Left ventricle myocardium superior (tissue), 1 donor: ENCODE results near the gene ST8SIA3. TPM values are rescaled to one million over a fixed set of nuclear protein-coding genes. Genes with fewer than 3 reads are reported as not detected.
"Not testable (repeated sequence)": the region's sequence is repeated elsewhere in the genome, so short reads cannot be mapped to it uniquely, and the experiment has no call there.

ENCODE experiments used
- ATAC-seq: fragments of 200-7000 bp; cut with Tn5 transposase; one replicate; pipeline ENCODE4 v1.9.1; 2020; ENCODE audit warnings: mild to moderate bottlenecking, moderate library complexity
- DNase-seq: peaks from one replicate; pipeline ENCODE4 v3.0.0-alpha.2; 2020
- intact Hi-C: fragments of 100-400 bp; cut with micrococcal nuclease; formaldehyde crosslinking; loops from one replicate; pipeline ENCODE4 v1.11.0; 2022
- total RNA-seq: library from RNA; stranded (reverse); fragmentation: NEBNext Ultra II Directional; extraction: Animal tissue kit (Norgen Biotek cat#: 25700); gene quantifications from one replicate; pipeline ENCODE4 v1.2.1, GENCODE V29; 2021
- donor health status: DM: no; HTN: yes; CAD: no; lungs with severe emphysema.

ST8SIA3 gene
- total RNA-seq, 1 donor from 2014 or later: not detected

GRCh38 chr18:57359433-57359832, 7.1 kb downstream of the ST8SIA3 start:
- ATAC-seq: no peak

GRCh38 chr18:57362714-57363113, 10.4 kb downstream of the ST8SIA3 start:
- intact Hi-C loops: no loop called here
- DNase-seq (no peak), ATAC-seq (no peak)

More at GRCh38 chr18:57359433-57359832, 7.1 kb downstream of the ST8SIA3 start:
- intact Hi-C loops: no loop called here
- no peak for DNase-seq

GRCh38 chr18:57364460-57364859, 12.1 kb downstream of the ST8SIA3 start:
- intact Hi-C loops: no loop called here
- DNase-seq (no peak), ATAC-seq (no peak)

GRCh38 chr18:57366528-57367081, 14.2 kb downstream of the ST8SIA3 start:
- no peak for ATAC-seq
- DNase-seq: no peak
- intact Hi-C loops: no loop called here

- intact Hi-C loops: no loop called here
- no peak for DNase-seq
- no peak for ATAC-seq
These were observed 20.1 kb downstream of the ST8SIA3 start for GRCh38 chr18:57372444-57372843.

GRCh38 chr18:57373017-57373416, 20.7 kb downstream of the ST8SIA3 start:
- ATAC-seq (no peak), DNase-seq (no peak)
- intact Hi-C loops: no loop called here

- ATAC-seq: no peak
These were observed 24.1 kb downstream of the ST8SIA3 start for GRCh38 chr18:57376503-57376902.

GRCh38 chr18:57389271-57389670, 36.9 kb downstream of the ST8SIA3 start:
- intact Hi-C loops: no loop called here
- ATAC-seq (no peak), DNase-seq (no peak)

More at GRCh38 chr18:57376503-57376902, 24.1 kb downstream of the ST8SIA3 start:
- intact Hi-C loops: no loop called here
- no peak for DNase-seq

- ATAC-seq (no peak), DNase-seq (no peak)
- intact Hi-C loops: no loop called here
These were observed 37.7 kb downstream of the ST8SIA3 start for GRCh38 chr18:57390044-57390443.

- DNase-seq, ATAC-seq, intact Hi-C loops: not testable (repeated sequence)
These were observed 42.4 kb downstream of the ST8SIA3 start for GRCh38 chr18:57394749-57395148.

- intact Hi-C loops, ATAC-seq, DNase-seq: not testable (repeated sequence)
These were observed 44.5 kb downstream of the ST8SIA3 start for GRCh38 chr18:57396831-57397230.

GRCh38 chr18:57397440-57398132, 45.2 kb downstream of the ST8SIA3 start:
- intact Hi-C loops: no loop called here
- ATAC-seq: no peak
- no peak for DNase-seq

GRCh38 chr18:57404345-57404744, 52.0 kb downstream of the ST8SIA3 start:
- intact Hi-C loops: no loop called here

GRCh38 chr18:57409650-57410049, 57.3 kb downstream of the ST8SIA3 start:
- intact Hi-C loops: no loop called here
- no peak for ATAC-seq
- no peak for DNase-seq

More at GRCh38 chr18:57404345-57404744, 52.0 kb downstream of the ST8SIA3 start:
- ATAC-seq (no peak), DNase-seq (no peak)

GRCh38 chr18:57410749-57411148, 58.4 kb downstream of the ST8SIA3 start:
- intact Hi-C loops: no loop called here
- ATAC-seq: no peak
- no peak for DNase-seq

GRCh38 chr18:57416542-57416941, 64.2 kb downstream of the ST8SIA3 start:
- intact Hi-C loops: no loop called here
- DNase-seq (no peak), ATAC-seq (no peak)

Other genes starting within 250 kb of the ST8SIA3 start
- gene BOD1L2, start 205.5 kb upstream of the ST8SIA3 start, total RNA-seq: not detected
- gene ONECUT2, start 82.8 kb downstream of the ST8SIA3 start, total RNA-seq: 0.02 TPM
- gene FECH, start 234.1 kb downstream of the ST8SIA3 start, total RNA-seq: 36.6 TPM